MCF 10A (cell line): ENCODE measurements around the gene MTOR. TPM values are rescaled to one million over a fixed set of nuclear protein-coding genes. Genes with fewer than 3 reads are reported as not detected.
"Not testable (repeated sequence)": the region's sequence is repeated elsewhere in the genome, so short reads cannot be mapped to it uniquely, and the experiment has no call there.

ENCODE experiments used
- BruUV-seq: library from RNA; stranded (reverse); fragments of 400-500 nt; replicated peaks from 2 replicates; lab custom pipeline; 2021; lab: Mats Ljungman, UMichigan
- CTCF ChIA-PET: fragments of 300-600 bp; sonication (Branson Sonifier 250); formaldehyde crosslinking; extraction: SDS; loops from one replicate; lab custom pipeline; 2021; ENCODE audit warnings: antibody characterized with exemption, inconsistent platforms; lab: Yijun Ruan, JAX
- POLR2A ChIA-PET: fragments of 300-600, 350-650 bp; sonication (Branson Sonifier 250); formaldehyde crosslinking; extraction: SDS; loops from one replicate; lab custom pipeline; 2020; ENCODE audit warnings: antibody characterized with exemption, inconsistent platforms; lab: Yijun Ruan, JAX
- DNase-seq: peaks from one replicate; pipeline ENCODE4 v3.0.0-alpha.2; 2018; ENCODE audit not compliant: unreplicated experiment
- H3K27ac Mint-ChIP-seq: one replicate; pipeline ENCODE4 v1.8.0; 2022; ENCODE audit warnings: mild to moderate bottlenecking, low read depth, mixed read lengths; ENCODE audit not compliant: unreplicated experiment
- H3K27me3 Mint-ChIP-seq: one replicate; pipeline ENCODE4 v1.8.0; 2022; ENCODE audit warnings: mixed read lengths; ENCODE audit not compliant: insufficient read depth, unreplicated experiment
- H3K36me3 Mint-ChIP-seq: one replicate; pipeline ENCODE4 v1.8.0; 2022; ENCODE audit warnings: mild to moderate bottlenecking, moderate library complexity, mixed read lengths; ENCODE audit not compliant: insufficient read depth, unreplicated experiment
- H3K4me1 Mint-ChIP-seq: one replicate; pipeline ENCODE4 v1.8.0; 2022; ENCODE audit warnings: mixed read lengths; ENCODE audit not compliant: insufficient read depth, unreplicated experiment
- H3K4me3 Mint-ChIP-seq: one replicate; pipeline ENCODE4 v1.8.0; 2022; ENCODE audit warnings: mild to moderate bottlenecking, moderate library complexity, mixed read lengths; ENCODE audit not compliant: unreplicated experiment
- H3K9me3 Mint-ChIP-seq: one replicate; pipeline ENCODE4 v1.8.0; 2022; ENCODE audit warnings: mixed read lengths; ENCODE audit not compliant: unreplicated experiment
- intact Hi-C: fragments of 100-400 bp; cut with micrococcal nuclease; formaldehyde crosslinking; loops from 2 replicates; pipeline ENCODE4 v1.14.1; 2022
- total RNA-seq: library from RNA; stranded (reverse); gene quantifications from 2 replicates; pipeline ENCODE4 v1.2.3, GENCODE V29; 2022
- TF ChIP-seq, protein P1 (sequence below): fragments of 200-600 bp; IDR thresholded peaks from one replicate; pipeline ENCODE4 v1.8.0; 2022; ENCODE audit warnings: antibody characterized with exemption, mild to moderate bottlenecking; ENCODE audit not compliant: unreplicated experiment

Gene MTOR
- total RNA-seq, 1 experiment from 2014 or later = 45.9 TPM

DNA sequence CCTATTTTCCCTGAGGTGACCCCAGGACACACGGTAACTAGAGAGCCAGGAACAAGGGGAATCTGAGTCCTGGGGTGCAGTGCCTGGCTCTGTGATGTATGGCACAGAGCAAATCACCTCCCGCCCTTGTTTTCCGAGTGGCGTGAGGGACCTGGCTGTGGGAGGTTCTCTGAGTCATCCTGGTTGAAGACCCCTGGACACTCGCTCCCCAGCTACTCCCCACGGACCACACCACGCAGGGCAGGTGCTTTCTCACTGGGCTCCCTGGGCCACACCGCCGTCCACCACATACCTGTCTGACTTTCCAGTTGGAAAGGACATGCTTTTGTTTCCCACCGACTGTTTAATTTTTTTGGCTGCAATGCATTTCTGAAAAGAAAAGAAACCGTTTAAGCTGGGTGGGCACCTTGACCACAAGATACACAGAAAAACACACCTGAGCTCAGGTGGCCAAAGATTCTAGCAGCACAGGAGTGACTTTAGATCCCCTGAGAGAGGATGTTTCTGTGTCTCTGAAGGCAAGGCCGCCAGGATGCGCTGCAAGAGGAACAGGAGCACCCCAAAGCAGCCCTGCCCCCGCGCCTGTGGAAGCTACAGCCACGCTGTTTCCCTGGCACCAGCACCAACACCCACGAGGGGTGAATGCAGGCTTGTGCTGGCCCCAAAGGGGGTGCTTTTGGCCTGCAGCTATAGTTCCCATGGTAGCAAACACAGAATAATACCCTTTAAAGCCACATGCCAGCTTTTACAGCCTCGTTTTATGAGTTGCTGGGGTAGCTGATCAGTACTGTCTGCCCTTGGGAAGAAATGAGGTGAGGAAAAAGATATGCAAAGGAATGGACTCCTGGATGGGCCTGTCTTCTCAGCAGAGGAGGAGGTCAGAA, 194.4 kb downstream of the MTOR start:
- intact Hi-C loops = no loop called here
- Mint-ChIP-seq H3K4me3 (no peak overlapping the region), H3K36me3 (peaks cover 93% of the 10 kb centered on the region), H3K27me3 (no peaks in the 10 kb centered on the region), H3K4me1 (no peaks in the 10 kb centered on the region), H3K9me3 (no peaks in the 10 kb centered on the region), H3K27ac (no peak overlapping the region)
- no peak for DNase-seq
- TF ChIP-seq, protein P1, sequence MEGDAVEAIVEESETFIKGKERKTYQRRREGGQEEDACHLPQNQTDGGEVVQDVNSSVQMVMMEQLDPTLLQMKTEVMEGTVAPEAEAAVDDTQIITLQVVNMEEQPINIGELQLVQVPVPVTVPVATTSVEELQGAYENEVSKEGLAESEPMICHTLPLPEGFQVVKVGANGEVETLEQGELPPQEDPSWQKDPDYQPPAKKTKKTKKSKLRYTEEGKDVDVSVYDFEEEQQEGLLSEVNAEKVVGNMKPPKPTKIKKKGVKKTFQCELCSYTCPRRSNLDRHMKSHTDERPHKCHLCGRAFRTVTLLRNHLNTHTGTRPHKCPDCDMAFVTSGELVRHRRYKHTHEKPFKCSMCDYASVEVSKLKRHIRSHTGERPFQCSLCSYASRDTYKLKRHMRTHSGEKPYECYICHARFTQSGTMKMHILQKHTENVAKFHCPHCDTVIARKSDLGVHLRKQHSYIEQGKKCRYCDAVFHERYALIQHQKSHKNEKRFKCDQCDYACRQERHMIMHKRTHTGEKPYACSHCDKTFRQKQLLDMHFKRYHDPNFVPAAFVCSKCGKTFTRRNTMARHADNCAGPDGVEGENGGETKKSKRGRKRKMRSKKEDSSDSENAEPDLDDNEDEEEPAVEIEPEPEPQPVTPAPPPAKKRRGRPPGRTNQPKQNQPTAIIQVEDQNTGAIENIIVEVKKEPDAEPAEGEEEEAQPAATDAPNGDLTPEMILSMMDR = no peak
- CTCF ChIA-PET = interaction anchor here (0.7 to 3.0 kb wide), 2 partner anchors 30 to 43 kb away, joined by 3 to 24 read pairs; no protein-coding TSS in a partner anchor
- POLR2A ChIA-PET = interaction anchor here (0.7 kb wide), 1 partner anchor 21 kb away, joined by 4 read pairs; the partner anchor contains the start of gene MASP2
- no TSS peak for BruUV-seq

DNA sequence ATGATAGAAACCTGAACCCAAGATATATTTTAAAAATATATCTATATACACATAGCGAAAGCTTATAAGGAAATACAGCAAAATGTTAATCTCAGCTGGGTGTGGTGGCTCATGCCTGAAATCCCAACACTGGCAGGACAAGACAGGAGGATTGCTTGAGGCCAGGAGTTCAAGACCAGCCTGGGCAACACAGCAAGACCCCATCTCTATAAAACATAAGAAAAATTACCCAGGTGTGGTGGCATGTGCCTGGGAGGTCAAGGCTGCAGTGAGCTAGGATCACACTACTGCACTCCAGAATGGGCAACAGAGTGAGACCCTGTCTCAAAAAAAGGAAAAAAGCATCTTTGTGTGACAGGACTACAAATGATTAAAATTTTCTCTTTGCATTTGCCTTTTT, 196.6 kb downstream of the MTOR start:
- intact Hi-C loops = no loop called here
- no peak for DNase-seq
- POLR2A ChIA-PET = no interaction called here
- TF ChIP-seq, protein P1 = no peak
- CTCF ChIA-PET = interaction anchor here (0.9 kb wide), 1 partner anchor 14 kb away, joined by 3 read pairs; no protein-coding TSS in a partner anchor
- Mint-ChIP-seq H3K27ac (no peak overlapping the region), H3K36me3 (peaks cover 84% of the 10 kb centered on the region), H3K4me3 (no peak overlapping the region), H3K27me3 (no peaks in the 10 kb centered on the region), H3K9me3 (no peaks in the 10 kb centered on the region), H3K4me1 (peaks cover 3% of the 10 kb centered on the region)
- no TSS peak for BruUV-seq

DNA sequence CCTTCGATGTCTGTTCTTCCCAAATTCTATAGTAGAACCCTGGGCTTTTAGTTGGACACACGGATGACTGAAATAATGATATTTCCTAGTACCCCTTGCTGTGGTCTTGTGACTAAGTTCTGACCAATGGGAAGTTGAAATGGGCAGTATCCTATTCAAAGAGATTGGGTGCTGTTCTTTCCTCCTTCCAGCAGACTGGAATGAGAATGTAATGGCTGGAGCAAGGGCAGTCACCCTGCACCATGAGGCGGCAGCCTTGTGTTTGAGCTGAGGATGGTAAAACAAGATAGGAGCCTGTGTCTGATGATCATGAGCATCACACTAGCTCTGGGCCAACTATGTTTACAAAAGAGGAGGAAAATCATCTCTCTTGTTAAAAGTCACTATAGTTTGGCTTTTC, 197.4 kb downstream of the MTOR start:
- peaks cover 75% of the 10 kb centered on the region for H3K36me3 Mint-ChIP-seq
- no TSS peak for BruUV-seq
- peaks cover 7% of the 10 kb centered on the region for H3K4me1 Mint-ChIP-seq
- POLR2A ChIA-PET = interaction anchor here (1.8 kb wide), 1 partner anchor 34 kb away, joined by 3 read pairs; the partner anchor contains the start of gene EXOSC10
- H3K27ac Mint-ChIP-seq = no peak overlapping the region
- TF ChIP-seq, protein P1 = no peak
- H3K9me3 Mint-ChIP-seq = no peaks in the 10 kb centered on the region
- CTCF ChIA-PET = interaction anchor here (0.6 to 0.9 kb wide), 3 partner anchors 14 to 33 kb away, joined by 3 read pairs; no protein-coding TSS in a partner anchor
- DNase-seq = no peak
- intact Hi-C loops = no loop called here
- no peaks in the 10 kb centered on the region for H3K27me3 Mint-ChIP-seq
- H3K4me3 Mint-ChIP-seq = no peak overlapping the region

DNA sequence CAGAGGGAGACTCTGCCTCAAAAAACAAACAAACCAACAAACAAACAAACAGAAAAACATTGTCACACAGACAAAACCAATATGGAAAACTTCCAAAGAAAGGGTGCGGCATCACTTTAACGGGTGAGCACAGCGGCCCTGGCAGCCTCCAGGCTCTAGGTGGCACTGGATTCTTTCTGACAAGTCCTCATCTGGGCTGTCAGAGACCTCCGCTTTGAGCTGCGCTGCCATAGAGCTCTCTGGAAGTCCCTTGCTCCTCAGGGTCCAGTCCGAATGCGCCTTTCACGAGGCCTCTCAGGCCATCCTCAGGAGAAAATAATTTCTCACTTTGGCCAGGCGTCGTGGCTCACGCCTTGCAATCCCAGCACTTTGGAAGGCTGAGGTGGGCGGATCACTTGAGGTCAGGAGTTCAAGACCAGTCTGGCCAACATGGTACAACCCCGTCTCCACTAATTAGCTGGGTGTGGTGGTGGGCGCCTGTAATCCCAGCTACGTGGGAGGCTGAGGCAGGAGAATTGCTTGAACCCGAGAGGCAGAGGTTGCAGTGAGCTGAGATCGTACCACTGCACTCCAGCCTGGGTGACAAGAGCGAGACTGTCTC, 198.3 kb downstream of the MTOR start:
- H3K27ac Mint-ChIP-seq, BruUV-seq, DNase-seq, H3K4me3 Mint-ChIP-seq, H3K4me1 Mint-ChIP-seq, intact Hi-C loops, H3K27me3 Mint-ChIP-seq, H3K9me3 Mint-ChIP-seq: not testable (repeated sequence)
- ChIA-PET POLR2A (interaction anchor here (1.8 kb wide), 1 partner anchor 35 kb away, joined by 3 read pairs; the partner anchor contains the start of gene EXOSC10), CTCF (interaction anchor here (0.7 to 1.0 kb wide), 2 partner anchors 27 to 34 kb away, joined by 3 read pairs; no protein-coding TSS in a partner anchor)
- peaks cover 68% of the 10 kb centered on the region for H3K36me3 Mint-ChIP-seq
